Measurements from ENCODE around the gene ST8SIA4.

ST8SIA4 gene

DNA sequence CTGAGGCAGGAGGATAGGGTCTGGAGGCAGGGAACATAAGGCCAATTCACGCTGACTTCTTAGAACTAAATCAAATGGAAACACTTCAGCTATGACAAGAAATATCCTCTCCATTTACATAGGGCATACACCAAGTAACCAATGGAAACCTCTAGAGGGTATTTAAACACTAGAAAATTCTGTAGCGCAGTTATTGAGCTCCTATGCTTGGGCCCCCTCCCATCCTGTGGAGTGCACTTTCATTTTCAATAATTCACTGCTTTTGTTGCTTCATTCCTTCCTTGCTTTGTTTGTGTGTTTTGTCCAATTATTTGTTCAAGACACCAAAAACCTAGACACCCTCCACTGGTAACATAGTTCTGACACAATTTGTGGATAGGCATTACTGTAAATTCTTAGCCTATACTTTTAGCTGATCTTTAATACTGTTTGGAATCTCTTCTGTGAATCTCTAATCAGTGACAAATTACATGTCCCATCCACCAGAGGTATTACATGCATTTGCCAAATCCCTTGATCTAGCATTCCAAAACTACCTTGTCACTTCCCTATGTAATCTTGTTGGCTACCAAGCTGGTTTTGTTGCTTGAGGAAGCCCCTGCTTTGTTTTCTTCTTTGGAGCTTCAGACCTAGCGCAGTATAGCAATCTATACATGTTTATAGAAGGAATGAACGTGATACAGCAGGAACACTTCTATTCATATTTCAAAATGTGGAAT is 61.6 kb downstream of the ST8SIA4 start:
- DNase-seq (ENCODE audit: low spot score): no peak
- TF ChIP-seq CTCF (IDR thresholded peaks at IDR 0.05; ENCODE audit: extremely low read depth, missing control alignments): no peak

GRCh38 chr5:100840789-100841188 is 62.3 kb downstream of the ST8SIA4 start:
- no peak for DNase-seq (ENCODE audit: low spot score)
- TF ChIP-seq CTCF (IDR thresholded peaks at IDR 0.05; ENCODE audit: extremely low read depth, missing control alignments): no peak

GRCh38 chr5:100840370-100840769 is 62.7 kb downstream of the ST8SIA4 start:
- TF ChIP-seq CTCF (IDR thresholded peaks at IDR 0.05; ENCODE audit: extremely low read depth, missing control alignments): no peak
- peak; percentile 15 for DNase-seq (ENCODE audit: low spot score)

DNA sequence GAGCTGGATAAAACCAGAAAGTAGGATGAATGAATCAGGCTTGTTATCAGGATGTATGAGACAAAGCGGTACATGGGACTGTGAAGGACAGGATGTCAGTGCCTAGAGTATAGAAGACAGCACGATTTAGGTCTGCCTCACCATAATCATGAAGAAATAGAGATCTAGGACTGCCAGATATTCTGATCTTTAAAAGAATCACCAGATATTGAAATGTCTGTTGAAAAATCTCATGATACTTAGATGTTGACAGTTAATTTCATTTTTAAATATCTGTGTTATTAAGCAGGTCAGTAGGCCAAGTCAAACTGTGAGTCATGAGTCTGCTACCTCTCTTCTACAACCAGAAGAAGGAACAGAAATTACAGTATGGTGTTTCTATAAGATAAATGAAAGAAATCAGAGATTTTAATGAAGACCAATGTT is 65.0 kb downstream of the ST8SIA4 start:
- TF ChIP-seq CTCF (IDR thresholded peaks at IDR 0.05; ENCODE audit: extremely low read depth, missing control alignments): no peak
- DNase-seq (ENCODE audit: low spot score): no peak

DNA sequence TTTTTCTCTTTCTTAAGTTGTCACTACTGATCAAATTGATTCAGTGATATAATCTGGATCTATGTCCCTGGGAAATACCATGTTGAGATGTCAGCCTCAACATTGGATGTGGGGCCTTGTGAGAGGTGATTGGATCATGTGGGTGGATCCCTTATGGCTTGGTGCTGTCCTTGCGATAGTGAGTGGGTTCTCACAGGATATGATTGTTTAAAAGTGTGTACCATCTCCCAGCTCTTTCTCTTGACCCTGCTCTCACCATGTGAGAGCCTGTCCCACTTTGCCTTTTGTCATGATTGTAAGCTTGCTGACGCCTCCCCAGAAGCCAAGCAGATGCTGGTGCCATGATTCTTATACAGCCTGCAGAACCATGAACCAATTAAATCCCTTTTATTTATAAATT is 68.6 kb downstream of the ST8SIA4 start:
- DNase-seq (ENCODE audit: low spot score): no peak
- no peak for TF ChIP-seq CTCF (IDR thresholded peaks at IDR 0.05; ENCODE audit: extremely low read depth, missing control alignments)

GRCh38 chr5:100832252-100833230 is 70.5 kb downstream of the ST8SIA4 start:
- DNase-seq (ENCODE audit: low spot score): no peak
- no peak for TF ChIP-seq CTCF (IDR thresholded peaks at IDR 0.05; ENCODE audit: extremely low read depth, missing control alignments)

DNA sequence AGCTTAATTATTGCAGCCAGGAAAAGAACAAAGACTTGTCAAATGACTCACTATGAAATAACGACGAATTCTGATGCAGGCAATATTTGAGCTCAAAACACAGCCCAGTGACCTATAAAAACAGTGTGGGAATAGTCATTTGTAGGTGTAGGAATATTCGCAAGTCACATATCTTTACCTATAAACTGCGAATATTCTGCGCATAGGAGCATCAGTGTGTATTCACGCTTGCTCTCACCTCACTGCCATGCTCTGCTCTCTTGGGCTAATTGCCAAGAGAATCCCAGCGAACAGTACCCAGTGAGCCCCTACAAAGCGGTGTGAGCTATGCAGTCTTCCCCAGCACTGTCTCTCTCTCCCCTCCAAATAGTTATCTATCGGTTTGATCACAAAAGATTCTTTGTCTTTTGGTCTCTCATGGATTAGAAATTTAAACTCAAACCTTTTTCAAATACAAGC is 74.2 kb downstream of the ST8SIA4 start:
- TF ChIP-seq CTCF (IDR thresholded peaks at IDR 0.05; ENCODE audit: extremely low read depth, missing control alignments): no peak
- no peak for DNase-seq (ENCODE audit: low spot score)
